SU-DHL-6 (cell line): ENCODE results near the gene SCIMP.
"Not testable (repeated sequence)": the region's sequence is repeated elsewhere in the genome, so short reads cannot be mapped to it uniquely, and the experiment has no call there.

Source experiments
- H2AFZ ChIP-seq: fragments of 200-600 bp; sonication (generic); 2 replicates; pipeline ENCODE4 v1.6.1; 2014; ENCODE audit warnings: low read depth, mild to moderate bottlenecking, moderate library complexity, mixed read lengths, antibody characterized with exemption, low read length; ENCODE audit not compliant: severe bottlenecking
- H3F3A ChIP-seq: fragments of 200-600 bp; shearing (Covaris generic); 2 replicates; pipeline ENCODE4 v1.6.0; 2016; ENCODE audit warnings: antibody characterized with exemption, mild to moderate bottlenecking; ENCODE audit not compliant: insufficient read depth
- H3K27ac ChIP-seq: fragments of 200-600 bp; sonication (generic); 2 replicates; pipeline ENCODE4 v1.5.1; 2016; ENCODE audit warnings: low read depth, mild to moderate bottlenecking, low read length, moderate library complexity, mixed read lengths
- H3K27me3 ChIP-seq: fragments of 200-600 bp; sonication (generic), shearing (Covaris generic); 2 replicates; pipeline ENCODE4 v1.6.0; 2014; ENCODE audit warnings: mild to moderate bottlenecking, low read length
- H3K36me3 ChIP-seq: fragments of 200-600 bp; sonication (generic); 2 replicates; pipeline ENCODE4 v1.6.1; 2014; ENCODE audit warnings: mild to moderate bottlenecking, low read length, mixed read lengths
- H3K4me2 ChIP-seq: fragments of 300-600, 200-600 bp; shearing (Covaris generic), sonication (generic); 2 replicates; pipeline ENCODE4 v1.6.0; 2014; ENCODE audit warnings: low read length, low read depth, mild to moderate bottlenecking; ENCODE audit not compliant: poor library complexity, severe bottlenecking
- H3K4me3 ChIP-seq: fragments of 200-600 bp; sonication (generic); 2 replicates; pipeline ENCODE4 v1.5.1; 2014; ENCODE audit warnings: antibody characterized with exemption, low read length, mild to moderate bottlenecking, mixed read lengths; ENCODE audit not compliant: insufficient read depth, poor library complexity, severe bottlenecking
- H3K79me2 ChIP-seq: fragments of 200-600 bp; sonication (generic); 2 replicates; pipeline ENCODE4 v1.6.1; 2014; ENCODE audit warnings: mild to moderate bottlenecking, low read length, moderate library complexity; ENCODE audit not compliant: insufficient read depth
- H3K9ac ChIP-seq: fragments of 200-600 bp; sonication (generic); 2 replicates; pipeline ENCODE4 v1.7.0; 2014; ENCODE audit warnings: mild to moderate bottlenecking, low read length
- H3K9me2 ChIP-seq: fragments of 200-600 bp; sonication (generic); replicated peaks from 2 replicates; pipeline ENCODE4 v1.6.1; 2014; ENCODE audit warnings: low read length; ENCODE audit not compliant: insufficient read depth
- H3K9me3 ChIP-seq: fragments of 200-600 bp; sonication (generic); 2 replicates; pipeline ENCODE4 v1.6.1; 2014; ENCODE audit warnings: low read length, mixed read lengths; ENCODE audit not compliant: insufficient read depth
- H4K20me1 ChIP-seq: fragments of 200-600 bp; sonication (generic); 2 replicates; pipeline ENCODE4 v1.6.1; 2014; ENCODE audit warnings: low read depth, mild to moderate bottlenecking, antibody characterized with exemption, low read length, moderate library complexity, mixed read lengths
- EZH2phosphoT487 ChIP-seq: fragments of 200-600 bp; sonication (generic), shearing (Covaris generic); conservative IDR thresholded peaks from 2 replicates; pipeline ENCODE4 v1.6.1; 2018; ENCODE audit warnings: mild to moderate bottlenecking, antibody characterized with exemption, low read length, moderate library complexity, mixed read lengths
- TF ChIP-seq, protein P1 (sequence below): fragments of 200-600 bp; sonication (generic); IDR thresholded peaks from one replicate; pipeline ENCODE4 v1.5.1; 2017; ENCODE audit warnings: antibody characterized with exemption, mild to moderate bottlenecking, low read length, moderate library complexity; ENCODE audit not compliant: insufficient read depth, poor library complexity, severe bottlenecking

SCIMP gene

GRCh38 chr17:5226940-5227878, 7.5 kb downstream of the SCIMP start:
- H3K4me2 ChIP-seq: peak overlapping the region; percentile 46
- H3K79me2 ChIP-seq: peaks cover 14% of the 10 kb centered on the region
- no peaks in the 10 kb centered on the region for H4K20me1 ChIP-seq
- no peaks in the 10 kb centered on the region for H3K9me3 ChIP-seq
- no peaks in the 10 kb centered on the region for H3K36me3 ChIP-seq
- peak overlapping the region; percentile 86 for H3K27ac ChIP-seq
- H3K27me3 ChIP-seq: no peaks in the 10 kb centered on the region
- peak overlapping the region; percentile 25 for H3K9ac ChIP-seq
- peaks cover 27% of the 10 kb centered on the region for H3F3A ChIP-seq
- H3K4me3 ChIP-seq: no peak overlapping the region
- no peaks in the 10 kb centered on the region for H3K9me2 ChIP-seq
- TF ChIP-seq EZH2phosphoT487: no peak
- TF ChIP-seq, protein P1, sequence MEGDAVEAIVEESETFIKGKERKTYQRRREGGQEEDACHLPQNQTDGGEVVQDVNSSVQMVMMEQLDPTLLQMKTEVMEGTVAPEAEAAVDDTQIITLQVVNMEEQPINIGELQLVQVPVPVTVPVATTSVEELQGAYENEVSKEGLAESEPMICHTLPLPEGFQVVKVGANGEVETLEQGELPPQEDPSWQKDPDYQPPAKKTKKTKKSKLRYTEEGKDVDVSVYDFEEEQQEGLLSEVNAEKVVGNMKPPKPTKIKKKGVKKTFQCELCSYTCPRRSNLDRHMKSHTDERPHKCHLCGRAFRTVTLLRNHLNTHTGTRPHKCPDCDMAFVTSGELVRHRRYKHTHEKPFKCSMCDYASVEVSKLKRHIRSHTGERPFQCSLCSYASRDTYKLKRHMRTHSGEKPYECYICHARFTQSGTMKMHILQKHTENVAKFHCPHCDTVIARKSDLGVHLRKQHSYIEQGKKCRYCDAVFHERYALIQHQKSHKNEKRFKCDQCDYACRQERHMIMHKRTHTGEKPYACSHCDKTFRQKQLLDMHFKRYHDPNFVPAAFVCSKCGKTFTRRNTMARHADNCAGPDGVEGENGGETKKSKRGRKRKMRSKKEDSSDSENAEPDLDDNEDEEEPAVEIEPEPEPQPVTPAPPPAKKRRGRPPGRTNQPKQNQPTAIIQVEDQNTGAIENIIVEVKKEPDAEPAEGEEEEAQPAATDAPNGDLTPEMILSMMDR: no peak
- H2AFZ ChIP-seq: no peak overlapping the region

DNA sequence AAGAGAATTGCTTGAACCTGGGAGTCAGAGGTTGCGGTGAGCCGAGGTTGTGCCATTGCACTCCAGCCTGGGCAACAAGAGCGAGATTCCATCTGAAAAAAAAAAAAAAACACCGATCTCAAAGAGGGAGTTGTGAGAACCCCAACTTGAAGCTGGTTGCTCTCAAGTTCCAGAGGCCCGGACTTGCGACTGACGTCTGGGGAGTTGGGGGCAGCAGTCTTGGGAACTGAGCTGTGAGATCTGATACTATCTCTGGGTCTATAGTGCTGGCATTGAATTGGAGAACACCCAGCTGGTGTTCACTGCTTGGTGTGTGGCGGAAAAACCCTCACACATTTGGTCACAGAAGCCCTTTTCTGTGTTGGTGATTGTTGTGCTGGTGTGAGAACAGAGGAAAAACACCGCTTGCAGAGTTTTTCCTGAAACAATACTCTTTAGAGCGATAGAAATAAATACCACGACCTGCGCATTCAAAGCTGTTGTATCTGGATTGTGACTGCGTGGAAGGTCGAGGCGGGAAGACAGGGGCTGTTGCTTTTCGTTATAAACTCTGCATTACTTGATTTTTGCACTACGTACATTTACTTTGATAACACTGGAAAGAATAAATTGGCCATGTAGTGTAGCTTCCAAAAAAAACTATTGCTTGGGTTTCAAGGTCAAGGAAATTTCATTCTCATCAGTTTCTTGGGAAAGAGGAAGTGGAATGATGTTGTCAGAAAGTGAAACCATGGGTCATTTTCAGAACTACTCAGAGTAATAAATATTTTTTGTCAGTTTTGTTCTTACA, 8.8 kb downstream of the SCIMP start:
- no peak overlapping the region for H3K4me3 ChIP-seq
- peaks cover 34% of the 10 kb centered on the region for H3F3A ChIP-seq
- H3K27me3 ChIP-seq: no peaks in the 10 kb centered on the region
- H3K36me3 ChIP-seq: no peaks in the 10 kb centered on the region
- H4K20me1 ChIP-seq: no peaks in the 10 kb centered on the region
- no peaks in the 10 kb centered on the region for H3K9me2 ChIP-seq
- no peak overlapping the region for H2AFZ ChIP-seq
- peak overlapping the region; percentile 86 for H3K27ac ChIP-seq
- TF ChIP-seq, protein P1: no peak
- H3K9ac ChIP-seq: no peak overlapping the region; the same call in 1 of the 2 replicates
- peaks cover 5% of the 10 kb centered on the region; the same call in 1 of the 2 replicates for H3K79me2 ChIP-seq
- H3K9me3 ChIP-seq: no peaks in the 10 kb centered on the region
- H3K4me2 ChIP-seq: peak overlapping the region; percentile 53

DNA sequence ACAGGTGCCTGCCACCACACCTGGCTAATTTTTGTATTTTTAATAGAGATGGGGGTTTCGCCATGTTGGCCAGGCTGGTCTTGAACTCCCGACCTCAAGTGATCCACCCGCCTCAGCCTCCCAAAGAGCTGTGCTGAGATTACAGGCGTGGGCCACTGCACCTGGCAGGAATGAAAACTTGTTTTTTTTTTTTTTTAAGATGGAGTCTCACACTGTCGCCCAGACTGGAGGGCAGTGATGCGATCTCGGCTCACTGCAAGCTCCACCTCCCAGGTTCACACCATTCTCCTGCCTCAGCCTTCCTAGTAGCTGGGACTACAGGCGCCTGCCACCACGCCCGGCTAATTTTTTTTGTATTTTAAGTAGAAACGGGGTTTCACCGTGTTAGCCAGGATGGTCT, 12.7 kb downstream of the SCIMP start:
- not testable (repeated sequence) for H4K20me1 ChIP-seq, H3K27me3 ChIP-seq, H3K9me3 ChIP-seq, H2AFZ ChIP-seq, H3K4me3 ChIP-seq, H3K36me3 ChIP-seq, H3K79me2 ChIP-seq, H3K9me2 ChIP-seq
- Histone ChIP-seq H3K27ac (peak overlapping the region; percentile 89), H3F3A (peaks cover 31% of the 10 kb centered on the region), H3K9ac (peak overlapping the region; percentile 26), H3K4me2 (peak overlapping the region; percentile 51)

- H3K79me2 ChIP-seq: no peaks in the 10 kb centered on the region
- H3K9ac ChIP-seq: no peak overlapping the region
- no peaks in the 10 kb centered on the region for H3K9me3 ChIP-seq
- no peak overlapping the region for H2AFZ ChIP-seq
- no peak overlapping the region for H3K4me2 ChIP-seq
- H3K36me3 ChIP-seq: no peaks in the 10 kb centered on the region
- H3K27me3 ChIP-seq: no peaks in the 10 kb centered on the region
- no peak overlapping the region for H3K4me3 ChIP-seq
- H3K9me2 ChIP-seq: no peaks in the 10 kb centered on the region
- TF ChIP-seq, protein P1: no peak
- no peak for TF ChIP-seq EZH2phosphoT487
- peak overlapping the region; percentile 58; the same call in 1 of the 2 replicates for H3K27ac ChIP-seq
- H4K20me1 ChIP-seq: no peaks in the 10 kb centered on the region
- H3F3A ChIP-seq: peaks cover 22% of the 10 kb centered on the region
Observed at GRCh38 chr17:5220074-5220473, 14.6 kb downstream of the SCIMP start.
